K562 (cell line): ENCODE results near the gene UPF2. TPM values are rescaled to one million over a fixed set of nuclear protein-coding genes. Genes with fewer than 3 reads are reported as not detected.

Experiments
- ATAC-seq: fragments of 200-7000 bp; cut with Tn5 transposase; 3 replicates; pipeline ENCODE4 v1.9.1; 2020; ENCODE audit warnings: moderate library complexity
- BruUV-seq: library from RNA; stranded (reverse); fragments of 400-500 nt; replicated peaks from 2 replicates; lab custom pipeline; 2021; lab: Mats Ljungman, UMichigan
- CTCF ChIA-PET: fragments of 300-600 bp; formaldehyde crosslinking; extraction: SDS; loops from one replicate; lab custom pipeline; 2021; ENCODE audit warnings: low intra/inter-chr PET ratio; lab: Yijun Ruan, JAX
- POLR2A ChIA-PET: fragments of 300-600, 350-650 bp; sonication (Branson Sonifier 250); formaldehyde crosslinking; extraction: SDS; loops from one replicate; lab custom pipeline; 2021; ENCODE audit warnings: antibody characterized with exemption, inconsistent platforms; lab: Yijun Ruan, JAX
- DNase-seq, 4 experiments: peaks; one replicate each; pipeline versions ENCODE4 v3.0.0 to v3.0.0-alpha.2; 2011 to 2018; ENCODE audit warnings: low spot score in 3 of 4, mixed read lengths in 3 of 4; ENCODE audit errors: extremely low read depth in 1 of 4
- FAIRE-seq: peaks from 2 replicates; lab custom pipeline; 2011; peaks lifted over from hg19 to GRCh38; lab: Jason Lieb, UNC
- H2AFZ ChIP-seq: 2 replicates; pipeline ENCODE4 v1.6.0; 2011; ENCODE audit warnings: low read depth, low read length, control low read depth, inconsistent platforms
- H3K27ac ChIP-seq: fragments of 200-600 bp; 3 replicates; pipeline ENCODE4 v1.8.0; 2011; ENCODE audit warnings: low read depth, mild to moderate bottlenecking, control low read depth, inconsistent platforms, low read length, moderate library complexity, mixed read lengths; ENCODE audit errors: extremely low read depth
- H3K27me3 ChIP-seq, 2 experiments: fragments of 300-600 bp in 1 of 2; 2 replicates in 1 of 2; 3 replicates in 1 of 2; pipeline versions ENCODE4 v1.6.0 to v1.8.0; 2011; ENCODE audit warnings: inconsistent platforms in 2 of 2, low read length in 2 of 2, mild to moderate bottlenecking in 1 of 2, mixed read lengths in 1 of 2, moderate library complexity in 1 of 2; ENCODE audit not compliant: control insufficient read depth in 2 of 2, insufficient read depth in 2 of 2
- H3K36me3 ChIP-seq: fragments of 300-600 bp; 3 replicates; pipeline ENCODE4 v1.8.0; 2011; ENCODE audit warnings: mild to moderate bottlenecking, low read length, inconsistent platforms; ENCODE audit not compliant: control insufficient read depth, insufficient read depth
- H3K4me1 ChIP-seq, 2 experiments: fragments of 200-600 bp in 1 of 2; replicated peaks in 1 of 2; 2 replicates in 1 of 2; 3 replicates in 1 of 2; pipeline versions ENCODE4 v1.5.1 to v1.8.0; 2011; ENCODE audit warnings: inconsistent platforms in 2 of 2, low read length in 2 of 2, mild to moderate bottlenecking in 1 of 2, mixed read lengths in 1 of 2, moderate library complexity in 1 of 2; ENCODE audit not compliant: control insufficient read depth in 2 of 2, insufficient read depth in 2 of 2
- H3K4me2 ChIP-seq: 2 replicates; pipeline ENCODE4 v1.6.1; 2011; ENCODE audit warnings: low read length, control low read depth, inconsistent platforms, mixed read lengths; ENCODE audit not compliant: insufficient read depth
- H3K4me3 ChIP-seq: fragments of 200-600 bp; sonication (generic), shearing (Covaris generic); 2 replicates; pipeline ENCODE4 v1.5.1; 2016; ENCODE audit warnings: control low read depth, inconsistent platforms
- H3K79me2 ChIP-seq: fragments of 200-600 bp; 3 replicates; pipeline ENCODE4 v1.8.0; 2011; ENCODE audit warnings: low read length, inconsistent platforms; ENCODE audit not compliant: control insufficient read depth, insufficient read depth
- H3K9ac ChIP-seq, 2 experiments: 2 replicates each; pipeline versions ENCODE4 v1.6.0 to v1.6.1; 2011; ENCODE audit warnings: low read depth in 2 of 2, low read length in 2 of 2, control low read depth in 1 of 2, inconsistent platforms in 1 of 2, mild to moderate bottlenecking in 1 of 2, mixed read lengths in 1 of 2; ENCODE audit not compliant: insufficient read depth in 1 of 2
- H3K9me1 ChIP-seq: one replicate; pipeline ENCODE4 v1.6.0; 2011; ENCODE audit warnings: inconsistent platforms, mild to moderate bottlenecking, low read length, moderate library complexity; ENCODE audit not compliant: control insufficient read depth, insufficient read depth
- H3K9me3 ChIP-seq: replicated peaks from 2 replicates; pipeline ENCODE4 v1.5.1; 2011; ENCODE audit warnings: low read depth, low read length, inconsistent platforms; ENCODE audit not compliant: control insufficient read depth, insufficient read depth
- H4K20me1 ChIP-seq: replicated peaks from 2 replicates; pipeline ENCODE4 v1.6.1; 2011; ENCODE audit warnings: low read length, inconsistent platforms, mixed read lengths; ENCODE audit not compliant: control insufficient read depth, insufficient read depth
- CBX8 ChIP-seq: fragments of 200-600 bp; sonication (generic); IDR thresholded peaks from 2 replicates; pipeline ENCODE4 v1.6.1; 2012; ENCODE audit warnings: borderline replicate concordance, mixed run types, low read depth, mild to moderate bottlenecking, moderate library complexity, mixed read lengths, low read length, control low read depth, inconsistent platforms; ENCODE audit not compliant: poor library complexity, severe bottlenecking; ENCODE audit errors: extremely low read depth
- POLR2H ChIP-seq: IDR thresholded peaks from 2 replicates; pipeline ENCODE4 v1.6.1; 2016; ENCODE audit warnings: missing genetic modification characterization, low read depth, mild to moderate bottlenecking, control low read depth, missing compliant biosample characterization, moderate library complexity
- RAD21 ChIP-seq, 2 experiments: fragments of 250-450 bp in 1 of 2; fragments of 450-650 bp in 1 of 2; sonication (Bioruptor Pico) in 1 of 2; formaldehyde crosslinking in 1 of 2; IDR thresholded peaks in 1 of 2; conservative IDR thresholded peaks in 1 of 2; 2 replicates each; pipeline versions ENCODE4 v1.4.0 to v1.8.0; 2020 to 2022; ENCODE audit warnings: mild to moderate bottlenecking in 2 of 2, moderate library complexity in 1 of 2
- ZNF316 ChIP-seq: fragments of 450-650 bp; IDR thresholded peaks from 2 replicates; pipeline ENCODE4 v1.6.1; 2016
- ZNF583 ChIP-seq: fragments of 250-450 bp; sonication (Bioruptor Pico); IDR thresholded peaks from 2 replicates; pipeline ENCODE4 v1.4.0; 2020
- WGBS: fragments of 100-300 bp; shearing (Covaris generic); methylation state at CpG from one replicate; pipeline ENCODE4 v1.1.6; 2016; ENCODE audit warnings: low coverage, mixed read lengths; ENCODE audit not compliant: insufficient coverage; ENCODE audit errors: missing lambda C conversion rate; 5-methylcytosine and 5-hydroxymethylcytosine counted together
- in situ Hi-C: fragments of 300-500 bp; cut with MboI; formaldehyde crosslinking; loops from 4 replicates; pipeline ENCODE4 v1.15.0; 2018; ENCODE audit warnings: inconsistent platforms, mixed read lengths
- intact Hi-C: fragments of 100-400 bp; cut with micrococcal nuclease; formaldehyde crosslinking; loops from 2 replicates; pipeline ENCODE4 v1.14.2; 2022
- polyA plus RNA-seq, 8 experiments: library from polyadenylated mRNA; depleted of rRNA in 4 of 8; stranded (reverse) in 5 of 8; unstranded in 3 of 8; fragments of >200 nt; fragmentation: Nextera tagmentation in 2 of 8; fragmentation: Illumina TruSeq in 1 of 8; extraction: Ambion mirVana in 2 of 8; extraction: Trizol in 1 of 8; gene quantifications; 2 replicates each; pipeline versions ENCODE4 v1.2.1 to v1.2.3, GENCODE V29; 2011 to 2014; ENCODE audit warnings: inconsistent platforms in 1 of 8, missing spikeins in 1 of 8
- total RNA-seq, 7 experiments: library from RNA; depleted of rRNA in 6 of 7; stranded (reverse); fragments of >200 nt in 6 of 7; fragmentation: Illumina TruSeq in 2 of 7; extraction: Trizol in 2 of 7; gene quantifications; 2 replicates each; pipeline versions ENCODE4 v1.2.1 to v1.2.3, GENCODE V29; 2011 to 2021; ENCODE audit warnings: low replicate concordance in 1 of 7
- TF ChIP-seq, protein P1 (sequence below): fragments of 200-800 bp; sonication (Bioruptor generic); IDR thresholded peaks from 2 replicates; pipeline ENCODE4 v1.6.1; 2016; ENCODE audit warnings: missing genetic modification characterization, missing compliant biosample characterization

Gene UPF2
- total and polyA plus RNA-seq, 9 of the 15 experiments (the other 6 are each of a cell fraction or from before 2014, with no cell fraction given) = 13.9 to 37.7 (median 23.7) TPM

DNA sequence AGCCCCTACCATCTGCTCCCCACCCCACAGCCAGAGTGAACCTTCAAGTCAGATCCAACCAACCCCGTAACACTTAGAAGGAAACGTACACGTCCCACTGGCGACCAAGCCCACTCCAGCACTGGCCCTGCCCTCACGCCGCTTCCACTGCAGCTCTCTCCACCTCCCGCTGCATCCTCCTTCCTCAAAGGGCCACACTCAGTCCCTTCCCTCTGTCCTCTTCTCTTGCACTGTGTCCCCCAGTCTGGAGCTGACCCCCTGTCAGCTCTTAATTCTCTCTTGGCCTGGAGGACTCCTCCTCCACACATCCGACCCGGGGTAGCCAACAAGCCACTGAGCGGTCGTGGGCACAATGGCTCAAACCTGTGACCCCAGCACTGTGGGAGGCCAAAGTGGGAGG is 133.6 kb downstream of the UPF2 start:
- FAIRE-seq = no peak
- Histone ChIP-seq H4K20me1 (no peaks in the 10 kb centered on the region), H3K4me3 (no peak overlapping the region), H2AFZ (no peak overlapping the region), H3K36me3 (no peaks in the 10 kb centered on the region), H3K4me1 (peaks cover 11 to 18% of the 10 kb centered on the region in 2 experiments; a peak in 4 of 5 replicates), H3K27ac (no peak overlapping the region), H3K27me3 (no peaks in the 10 kb centered on the region), H3K4me2 (no peak overlapping the region), H3K79me2 (no peaks in the 10 kb centered on the region), H3K9ac (no peak overlapping the region), H3K9me3 (no peaks in the 10 kb centered on the region), H3K9me1 (peaks cover 9% of the 10 kb centered on the region)
- intact Hi-C loops = no loop called here
- ATAC-seq = no peak
- POLR2A ChIA-PET = interaction anchor here (0.6 to 1.8 kb wide), 3 partner anchors 11 to 125 kb away, joined by 3 to 8 read pairs (median 4); no protein-coding TSS in a partner anchor
- in situ Hi-C loops = no loop called here
- CTCF ChIA-PET = no interaction called here
- TF ChIP-seq POLR2H (no peak), ZNF316 (peak; percentile 38; the same call in 1 of the 2 replicates), CBX8 (no peak), ZNF583 (CRISPR knock-in tag) (no peak), RAD21 (CRISPR knock-in tag; conservative IDR thresholded peaks at IDR 0.05 in 1 of 2, IDR thresholded peaks at IDR 0.05 in 1 of 2) (no peak)
- TF ChIP-seq, protein P1, sequence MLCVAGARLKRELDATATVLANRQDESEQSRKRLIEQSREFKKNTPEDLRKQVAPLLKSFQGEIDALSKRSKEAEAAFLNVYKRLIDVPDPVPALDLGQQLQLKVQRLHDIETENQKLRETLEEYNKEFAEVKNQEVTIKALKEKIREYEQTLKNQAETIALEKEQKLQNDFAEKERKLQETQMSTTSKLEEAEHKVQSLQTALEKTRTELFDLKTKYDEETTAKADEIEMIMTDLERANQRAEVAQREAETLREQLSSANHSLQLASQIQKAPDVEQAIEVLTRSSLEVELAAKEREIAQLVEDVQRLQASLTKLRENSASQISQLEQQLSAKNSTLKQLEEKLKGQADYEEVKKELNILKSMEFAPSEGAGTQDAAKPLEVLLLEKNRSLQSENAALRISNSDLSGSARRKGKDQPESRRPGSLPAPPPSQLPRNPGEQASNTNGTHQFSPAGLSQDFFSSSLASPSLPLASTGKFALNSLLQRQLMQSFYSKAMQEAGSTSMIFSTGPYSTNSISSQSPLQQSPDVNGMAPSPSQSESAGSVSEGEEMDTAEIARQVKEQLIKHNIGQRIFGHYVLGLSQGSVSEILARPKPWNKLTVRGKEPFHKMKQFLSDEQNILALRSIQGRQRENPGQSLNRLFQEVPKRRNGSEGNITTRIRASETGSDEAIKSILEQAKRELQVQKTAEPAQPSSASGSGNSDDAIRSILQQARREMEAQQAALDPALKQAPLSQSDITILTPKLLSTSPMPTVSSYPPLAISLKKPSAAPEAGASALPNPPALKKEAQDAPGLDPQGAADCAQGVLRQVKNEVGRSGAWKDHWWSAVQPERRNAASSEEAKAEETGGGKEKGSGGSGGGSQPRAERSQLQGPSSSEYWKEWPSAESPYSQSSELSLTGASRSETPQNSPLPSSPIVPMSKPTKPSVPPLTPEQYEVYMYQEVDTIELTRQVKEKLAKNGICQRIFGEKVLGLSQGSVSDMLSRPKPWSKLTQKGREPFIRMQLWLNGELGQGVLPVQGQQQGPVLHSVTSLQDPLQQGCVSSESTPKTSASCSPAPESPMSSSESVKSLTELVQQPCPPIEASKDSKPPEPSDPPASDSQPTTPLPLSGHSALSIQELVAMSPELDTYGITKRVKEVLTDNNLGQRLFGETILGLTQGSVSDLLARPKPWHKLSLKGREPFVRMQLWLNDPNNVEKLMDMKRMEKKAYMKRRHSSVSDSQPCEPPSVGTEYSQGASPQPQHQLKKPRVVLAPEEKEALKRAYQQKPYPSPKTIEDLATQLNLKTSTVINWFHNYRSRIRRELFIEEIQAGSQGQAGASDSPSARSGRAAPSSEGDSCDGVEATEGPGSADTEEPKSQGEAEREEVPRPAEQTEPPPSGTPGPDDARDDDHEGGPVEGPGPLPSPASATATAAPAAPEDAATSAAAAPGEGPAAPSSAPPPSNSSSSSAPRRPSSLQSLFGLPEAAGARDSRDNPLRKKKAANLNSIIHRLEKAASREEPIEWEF (CRISPR knock-in tag) = no peak
- 69% methylated on average over 9 of the region's 11 CpGs for WGBS
- no peak for DNase-seq
- BruUV-seq = no TSS peak
